Hematopoietic multipotent progenitor cell treated with erythropoietin and hydrocortisone succinate and interleukin-3 and kit ligand, for 8 days (in vitro differentiated cells): ENCODE results near the gene ABAT.

Experiments
- DNase-seq: peaks from one replicate; pipeline ENCODE4 v3.0.0-alpha.2; 2015

ABAT gene

GRCh38 chr16:8819411-8820034 lies 145.1 kb downstream of the ABAT start:
- no peak for DNase-seq

GRCh38 chr16:8822403-8822802 lies 148.0 kb downstream of the ABAT start:
- no peak for DNase-seq

DNA sequence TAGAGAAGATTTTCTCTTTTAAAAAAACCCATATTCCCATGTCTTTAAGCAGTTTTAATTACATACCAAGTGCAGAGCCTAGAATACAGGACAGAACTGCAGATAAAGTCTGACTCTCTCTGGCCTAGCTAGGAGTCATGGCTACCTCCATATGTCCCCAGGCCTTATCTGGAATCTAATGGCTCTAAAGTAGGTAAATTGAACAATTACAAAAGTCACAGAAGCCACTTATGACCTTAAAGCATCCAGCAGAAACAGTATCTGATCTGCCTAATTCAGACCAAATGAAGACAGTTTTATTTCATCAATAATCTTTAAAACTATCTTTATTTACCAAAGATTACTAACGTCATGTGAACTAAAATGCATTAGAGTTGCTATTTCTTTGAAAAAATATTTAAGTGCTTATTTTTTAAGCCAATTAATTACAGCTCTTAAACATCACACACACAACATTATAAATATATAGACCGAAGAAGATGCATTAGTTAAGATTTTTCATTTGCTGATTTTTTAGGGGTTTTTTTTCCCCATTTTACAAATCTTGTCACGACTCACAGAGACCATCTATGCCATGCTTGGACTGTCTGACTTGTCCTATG lies 152.0 kb downstream of the ABAT start:
- DNase-seq, result no peak

DNA sequence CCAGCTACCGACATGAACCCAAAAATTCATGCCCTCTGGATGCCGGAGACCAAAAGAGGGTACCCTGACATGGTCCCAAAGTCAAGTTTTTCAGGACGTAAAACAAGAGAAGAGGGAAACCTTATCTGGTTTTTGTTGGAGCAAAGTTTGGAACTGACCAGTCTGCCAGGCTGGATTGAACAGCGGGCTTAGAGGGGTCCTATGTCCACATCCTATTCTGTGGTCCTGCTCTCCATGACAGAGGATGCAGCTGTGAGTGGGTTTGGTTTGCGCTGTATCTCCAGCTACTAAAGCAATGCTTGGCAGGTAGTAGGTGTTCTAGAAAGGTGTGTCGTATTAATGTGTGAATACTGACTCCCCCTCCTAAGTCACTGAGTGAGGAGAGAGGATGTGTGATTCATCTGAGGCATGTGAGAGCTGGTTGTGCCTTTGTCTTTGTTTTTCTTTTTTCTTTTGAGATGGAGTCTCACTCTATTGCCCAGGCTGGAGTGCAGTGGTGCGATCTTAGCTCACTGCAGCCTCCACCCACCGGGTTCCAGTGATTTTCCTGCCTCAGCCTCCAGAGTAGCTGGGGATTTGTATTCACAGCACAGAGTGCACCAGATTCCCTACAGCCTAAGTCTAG lies 154.2 kb downstream of the ABAT start:
- no peak for DNase-seq

DNA sequence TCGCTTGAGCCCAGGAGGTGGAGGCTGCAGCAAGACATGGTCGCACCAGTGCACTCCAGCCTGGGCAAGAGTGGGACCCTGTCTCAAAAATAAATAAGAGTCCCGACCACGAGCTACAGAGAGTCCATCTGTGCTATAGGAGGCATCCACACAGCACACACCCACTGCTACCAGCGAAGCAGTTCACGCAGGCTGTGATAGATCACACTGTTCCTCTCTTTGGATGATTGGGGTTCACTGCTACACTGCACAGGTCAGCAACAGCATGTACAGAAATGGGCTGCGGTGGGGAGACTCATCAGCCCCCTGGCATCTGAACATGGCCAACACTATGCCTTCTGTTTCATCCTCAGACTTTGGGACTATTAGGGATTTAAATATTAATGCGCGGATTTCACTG lies 157.0 kb downstream of the ABAT start:
- DNase-seq, result no peak

GRCh38 chr16:8831871-8832716 lies 157.7 kb downstream of the ABAT start:
- no peak for DNase-seq

GRCh38 chr16:8832717-8833105 lies 158.3 kb downstream of the ABAT start:
- no peak for DNase-seq
